HCT116 (cell line): Measurements from ENCODE around the gene TGM4. TPM values are rescaled to one million over a fixed set of nuclear protein-coding genes. Genes with fewer than 3 reads are reported as not detected.

ENCODE experiments used
- ATAC-seq: fragments of 200-7000 bp; cut with Tn5 transposase; 2 replicates; pipeline ENCODE4 v1.9.1; 2020; ENCODE audit warnings: mild to moderate bottlenecking, moderate library complexity
- BruUV-seq: library from RNA; stranded (reverse); fragments of 400-500 nt; replicated peaks from 2 replicates; lab custom pipeline; 2021; lab: Mats Ljungman, UMichigan
- CTCF ChIA-PET: fragments of 300-600 bp; sonication (Branson Sonifier 250); formaldehyde crosslinking; loops from one replicate; lab custom pipeline; 2021; ENCODE audit warnings: antibody characterized with exemption; lab: Charles Lee
- POLR2A ChIA-PET: fragments of 300-600, 350-600 bp; sonication (Branson Sonifier 250); formaldehyde crosslinking; loops from one replicate; lab custom pipeline; 2021; ENCODE audit warnings: antibody characterized with exemption; lab: Charles Lee
- RAD21 ChIA-PET, 2 experiments: fragments of 300-600 bp; sonication (Branson Sonifier 250); formaldehyde crosslinking; loops; one replicate each; lab custom pipeline; 2023; ENCODE audit warnings: low total read pairs in 2 of 2; ENCODE audit not compliant: uncharacterized antibody in 2 of 2, unreplicated experiment in 2 of 2, low non-redundant PET in 1 of 2; lab: Charles Lee
- DNase-seq: peaks from one replicate; pipeline ENCODE4 v3.0.0-alpha.2; 2010; ENCODE audit warnings: low read depth, low spot score
- H2AFZ ChIP-seq: fragments of 200-600 bp; shearing (Covaris generic), sonication (generic); 2 replicates; pipeline ENCODE4 v1.6.1; 2017; ENCODE audit warnings: low read depth, mixed run types, mixed read lengths, antibody characterized with exemption, low read length; ENCODE audit not compliant: poor library complexity, severe bottlenecking
- H3K27ac ChIP-seq: 2 replicates; pipeline ENCODE4 v1.5.1; 2012; ENCODE audit warnings: low read depth, low read length
- H3K27me3 ChIP-seq: fragments of 200-600 bp; sonication (generic); 2 replicates; pipeline ENCODE4 v1.6.1; 2016; ENCODE audit warnings: mixed run types, low read length, mixed read lengths; ENCODE audit not compliant: insufficient read depth
- H3K36me3 ChIP-seq, 2 experiments: fragments of 200-500 bp in 1 of 2; fragments of 200-600 bp in 1 of 2; sonication (Bioruptor generic) in 1 of 2; sonication (generic) in 1 of 2; 2 replicates each; pipeline versions ENCODE4 v1.5.1 to v1.6.1; 2014 to 2016; ENCODE audit warnings: low read length in 2 of 2, inconsistent platforms in 1 of 2, mixed read lengths in 1 of 2, mixed run types in 1 of 2; ENCODE audit not compliant: insufficient read depth in 2 of 2, control insufficient read depth in 1 of 2
- H3K4me1 ChIP-seq, 2 experiments: fragments of 200-600 bp in 1 of 2; sonication (generic) in 1 of 2; 2 replicates each; pipeline versions ENCODE4 v1.5.1 to v1.6.1; 2012 to 2017; ENCODE audit warnings: low read length in 2 of 2, inconsistent platforms in 1 of 2, mild to moderate bottlenecking in 1 of 2, mixed read lengths in 1 of 2, mixed run types in 1 of 2, moderate library complexity in 1 of 2; ENCODE audit not compliant: insufficient read depth in 2 of 2, control insufficient read depth in 1 of 2
- H3K4me2 ChIP-seq: fragments of 200-600 bp; sonication (generic); 2 replicates; pipeline ENCODE4 v1.6.1; 2017; ENCODE audit warnings: mixed run types, low read length, mixed read lengths
- H3K4me3 ChIP-seq, 2 experiments: fragments of 200-600 bp in 1 of 2; sonication (generic) in 1 of 2; replicated peaks in 1 of 2; 2 replicates each; pipeline ENCODE4 v1.5.1; 2011 to 2016; ENCODE audit warnings: low read length in 2 of 2, control low read depth in 1 of 2, low read depth in 1 of 2, mild to moderate bottlenecking in 1 of 2, mixed read lengths in 1 of 2, mixed run types in 1 of 2
- H3K79me2 ChIP-seq: fragments of 200-600 bp; sonication (generic); 2 replicates; pipeline ENCODE4 v1.6.1; 2017; ENCODE audit warnings: mild to moderate bottlenecking, mixed run types, low read length, moderate library complexity, mixed read lengths; ENCODE audit not compliant: insufficient read depth
- H3K9ac ChIP-seq: fragments of 200-600 bp; sonication (generic); 2 replicates; pipeline ENCODE4 v1.6.1; 2016; ENCODE audit warnings: low read length, mixed read lengths
- H3K9me2 ChIP-seq: fragments of 200-600 bp; sonication (generic), shearing (Covaris generic); 2 replicates; pipeline ENCODE4 v1.6.1; 2017; ENCODE audit warnings: mixed run types, mild to moderate bottlenecking, moderate library complexity; ENCODE audit not compliant: insufficient read depth
- H3K9me3 ChIP-seq, 2 experiments: fragments of 200-500 bp in 1 of 2; fragments of 200-600 bp in 1 of 2; sonication (Bioruptor generic) in 1 of 2; sonication (generic) in 1 of 2; 2 replicates each; pipeline ENCODE4 v1.6.1; 2014 to 2017; ENCODE audit warnings: low read length in 2 of 2, mixed read lengths in 2 of 2, inconsistent platforms in 1 of 2, low read depth in 1 of 2, mild to moderate bottlenecking in 1 of 2, mixed run types in 1 of 2, moderate library complexity in 1 of 2; ENCODE audit not compliant: control insufficient read depth in 1 of 2, insufficient read depth in 1 of 2
- H4K20me1 ChIP-seq: fragments of 200-600 bp; sonication (generic), shearing (Covaris generic); 2 replicates; pipeline ENCODE4 v1.6.1; 2017; ENCODE audit warnings: mixed run types, mild to moderate bottlenecking, moderate library complexity; ENCODE audit not compliant: insufficient read depth
- CEBPB ChIP-seq: IDR thresholded peaks from 2 replicates; pipeline ENCODE4 v1.6.1; 2012; ENCODE audit warnings: low read depth
- JUND ChIP-seq: IDR thresholded peaks from 2 replicates; pipeline ENCODE4 v1.6.1; 2012
- POLR2A ChIP-seq: IDR thresholded peaks from 2 replicates; pipeline ENCODE4 v1.7.0; 2011; ENCODE audit warnings: borderline replicate concordance; ENCODE audit not compliant: insufficient read depth, insufficient read length; ENCODE audit errors: extremely low read depth
- RAD21 ChIP-seq: IDR thresholded peaks from 2 replicates; pipeline ENCODE4 v1.6.1; 2012; ENCODE audit warnings: low read depth, mild to moderate bottlenecking
- SP1 ChIP-seq: IDR thresholded peaks from 2 replicates; pipeline ENCODE4 v1.6.1; 2012; ENCODE audit warnings: low read depth
- YY1 ChIP-seq: IDR thresholded peaks from 2 replicates; pipeline ENCODE4 v1.6.1; 2011; ENCODE audit warnings: low read length, low read depth, moderate library complexity, mild to moderate bottlenecking; ENCODE audit not compliant: insufficient replicate concordance; ENCODE audit errors: extremely low read depth
- ZBTB33 ChIP-seq: IDR thresholded peaks from 2 replicates; pipeline ENCODE4 v1.6.1; 2011; ENCODE audit warnings: mild to moderate bottlenecking, low read length, moderate library complexity; ENCODE audit not compliant: insufficient replicate concordance; ENCODE audit errors: extremely low read depth
- ZFX ChIP-seq: fragments of 450-650 bp; IDR thresholded peaks from 2 replicates; pipeline ENCODE4 v1.6.1; 2017
- ZNF274 ChIP-seq: fragments of 200-500 bp; sonication (Bioruptor generic); IDR thresholded peaks from 2 replicates; pipeline ENCODE4 v1.6.1; 2014; ENCODE audit warnings: mild to moderate bottlenecking, low read depth, low read length, inconsistent platforms
- intact Hi-C: fragments of 100-400 bp; cut with micrococcal nuclease; formaldehyde crosslinking; loops from 2 replicates; pipeline ENCODE4 v1.10.0; 2022
- total RNA-seq: library from RNA; stranded (reverse); gene quantifications from one replicate; pipeline ENCODE4 v1.2.1, GENCODE V29; 2021; ENCODE audit not compliant: unreplicated experiment
- TF ChIP-seq, protein P1 (sequence below): IDR thresholded peaks from 2 replicates; pipeline ENCODE4 v1.6.1; 2012

TGM4 gene
- total RNA-seq, 1 experiment from 2014 or later = not detected

DNA sequence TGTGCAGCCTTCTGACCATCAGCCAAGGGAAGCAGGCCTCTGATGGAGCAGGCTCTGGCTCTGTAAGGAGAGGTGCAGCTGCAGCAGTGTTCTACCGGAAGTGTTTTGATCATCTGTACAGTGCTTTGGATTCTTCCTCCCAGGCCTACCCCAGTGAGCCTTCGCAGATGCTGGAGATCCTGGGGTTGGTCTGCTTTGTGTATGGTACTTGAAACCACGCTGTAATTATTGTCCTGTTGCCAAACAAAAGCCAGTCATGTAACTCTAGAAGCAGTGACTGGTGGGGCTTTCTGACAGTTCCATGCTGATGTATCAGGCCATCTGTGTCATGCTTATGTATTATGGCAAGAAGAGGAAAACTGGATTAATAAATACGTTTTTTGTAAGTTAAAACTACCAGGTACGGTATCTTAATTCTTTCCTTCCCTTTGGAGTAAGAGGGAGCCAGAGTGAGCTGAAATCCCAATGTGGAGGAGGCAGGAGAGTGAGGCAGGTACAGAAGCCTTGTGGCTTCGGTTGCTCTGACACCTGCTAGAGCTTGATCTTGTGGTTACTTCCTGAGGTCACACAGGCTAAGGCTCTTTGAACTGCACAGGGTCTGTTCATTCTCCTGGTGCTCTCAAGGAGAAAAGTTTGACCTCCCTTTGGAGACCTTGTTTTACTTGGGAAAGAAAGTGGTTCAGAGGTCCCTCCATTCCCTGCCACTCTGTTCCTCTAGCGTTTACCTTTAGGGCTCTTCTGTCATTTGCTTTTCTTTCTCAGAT is 9.0 kb upstream of the TGM4 start:
- Histone ChIP-seq H3K4me2 (no peak overlapping the region), H3K9me2 (no peaks in the 10 kb centered on the region), H3K9ac (no peak overlapping the region), H2AFZ (no peak overlapping the region), H3K27me3 (no peaks in the 10 kb centered on the region), H3K4me3 (no peak overlapping the region), H3K36me3 (peaks cover 0 to 8% of the 10 kb centered on the region in 2 experiments; a peak in 1 of 4 replicates), H3K27ac (no peak overlapping the region), H4K20me1 (no peaks in the 10 kb centered on the region), H3K9me3 (peaks cover 0 to 4% of the 10 kb centered on the region in 2 experiments; a peak in 1 of 4 replicates), H3K79me2 (no peaks in the 10 kb centered on the region; the same call in 1 of the 2 replicates), H3K4me1 (peaks cover 9 to 16% of the 10 kb centered on the region in 2 experiments; a peak in 2 of 4 replicates)
- TF ChIP-seq ZFX (no peak), ZBTB33 (no peak), CEBPB (no peak), JUND (no peak), POLR2A (no peak), ZNF274 (no peak), RAD21 (no peak), SP1 (no peak), YY1 (no peak)
- TF ChIP-seq, protein P1, sequence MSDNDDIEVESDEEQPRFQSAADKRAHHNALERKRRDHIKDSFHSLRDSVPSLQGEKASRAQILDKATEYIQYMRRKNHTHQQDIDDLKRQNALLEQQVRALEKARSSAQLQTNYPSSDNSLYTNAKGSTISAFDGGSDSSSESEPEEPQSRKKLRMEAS = no peak
- ATAC-seq (no peak), DNase-seq (no peak)
- ChIA-PET RAD21 (no interaction called here), POLR2A (no interaction called here), CTCF (no interaction called here)
- BruUV-seq = no TSS peak
- intact Hi-C loops = no loop called here
